SK-N-SH (cell line): ENCODE measurements around the gene ROBO1. TPM values are rescaled to one million over a fixed set of nuclear protein-coding genes. Genes with fewer than 3 reads are reported as not detected.
A peak's percentile ranks its signal among the peaks of the same experiment; 100 is the strongest.

Experiments
- CTCF ChIA-PET: fragments of 300-600, 350-600 bp; formaldehyde crosslinking; extraction: SDS; loops from one replicate; lab custom pipeline; 2021; lab: Yijun Ruan, JAX
- POLR2A ChIA-PET: fragments of 350-600 bp; sonication (Branson Sonifier 250); formaldehyde crosslinking; extraction: SDS; loops from one replicate; lab custom pipeline; 2020; ENCODE audit warnings: antibody characterized with exemption, inconsistent platforms; lab: Yijun Ruan, JAX
- DNase-seq: peaks from one replicate; pipeline ENCODE4 v3.0.0; 2012
- H2AFZ ChIP-seq: fragments of 200-600 bp; sonication (generic); 2 replicates; pipeline ENCODE4 v1.8.1; 2016; ENCODE audit warnings: antibody characterized with exemption, mild to moderate bottlenecking, low read depth
- H3F3A ChIP-seq: fragments of 200-600 bp; sonication (generic); replicated peaks from 2 replicates; pipeline ENCODE3; 2016; ENCODE audit warnings: antibody characterized with exemption, mild to moderate bottlenecking; ENCODE audit not compliant: insufficient read depth
- H3K27ac ChIP-seq, 2 experiments: fragments of 200-500 bp in 1 of 2; fragments of 200-600 bp in 1 of 2; sonication (Bioruptor generic) in 1 of 2; sonication (generic), shearing (Covaris generic) in 1 of 2; 2 replicates each; pipeline versions ENCODE4 v1.5.1 to v1.6.1; 2014 to 2016; ENCODE audit warnings: low read depth in 2 of 2, inconsistent platforms in 1 of 2, low read length in 1 of 2, mild to moderate bottlenecking in 1 of 2, mixed read lengths in 1 of 2
- H3K27me3 ChIP-seq: fragments of 200-600 bp; sonication (generic), shearing (Covaris generic); 2 replicates; pipeline ENCODE4 v1.6.1; 2016; ENCODE audit warnings: mixed run types; ENCODE audit not compliant: insufficient read depth
- H3K36me3 ChIP-seq, 2 experiments: fragments of 200-500 bp in 1 of 2; fragments of 200-600 bp in 1 of 2; sonication (Bioruptor generic) in 1 of 2; sonication (generic) in 1 of 2; replicated peaks in 1 of 2; 2 replicates each; pipeline versions ENCODE3 to v1.5.1; 2014 to 2016; ENCODE audit warnings: low read length in 1 of 2, mild to moderate bottlenecking in 1 of 2; ENCODE audit not compliant: insufficient read depth in 2 of 2, control insufficient read depth in 1 of 2
- H3K4me1 ChIP-seq, 2 experiments: fragments of 200-500 bp in 1 of 2; fragments of 200-600 bp in 1 of 2; sonication (Bioruptor generic) in 1 of 2; sonication (generic), shearing (Covaris generic) in 1 of 2; 2 replicates each; pipeline versions ENCODE4 v1.5.1 to v1.6.1; 2014 to 2016; ENCODE audit warnings: low read depth in 1 of 2, low read length in 1 of 2, mixed run types in 1 of 2; ENCODE audit not compliant: insufficient read depth in 2 of 2, control insufficient read depth in 1 of 2
- H3K4me2 ChIP-seq: fragments of 200-600 bp; sonication (generic), shearing (Covaris generic); 2 replicates; pipeline ENCODE4 v1.6.1; 2017; ENCODE audit warnings: mixed run types
- H3K4me3 ChIP-seq, 2 experiments: fragments of 200-500 bp in 1 of 2; fragments of 200-600 bp in 1 of 2; sonication (Bioruptor generic) in 1 of 2; sonication (generic), shearing (Covaris generic) in 1 of 2; 2 replicates each; pipeline versions ENCODE4 v1.5.1 to v1.8.1; 2014 to 2016; ENCODE audit warnings: low read depth in 2 of 2, inconsistent platforms in 1 of 2, low read length in 1 of 2, mild to moderate bottlenecking in 1 of 2, mixed read lengths in 1 of 2, moderate library complexity in 1 of 2
- H3K79me2 ChIP-seq: fragments of 200-600 bp; sonication (generic); 2 replicates; pipeline ENCODE4 v1.8.1; 2017; ENCODE audit warnings: mild to moderate bottlenecking; ENCODE audit not compliant: insufficient read depth
- H3K9ac ChIP-seq: fragments of 200-600 bp; sonication (generic); 2 replicates; pipeline ENCODE4 v1.6.1; 2017; ENCODE audit warnings: mixed run types
- H3K9me2 ChIP-seq: fragments of 200-600 bp; sonication (generic); 2 replicates; pipeline ENCODE4 v1.6.1; 2017; ENCODE audit warnings: mixed run types
- H3K9me3 ChIP-seq: fragments of 200-600 bp; sonication (generic); 2 replicates; pipeline ENCODE4 v1.6.1; 2017; ENCODE audit warnings: mixed run types, mild to moderate bottlenecking, moderate library complexity
- H4K20me1 ChIP-seq: fragments of 200-600 bp; sonication (generic); 2 replicates; pipeline ENCODE4 v1.6.1; 2017; ENCODE audit warnings: mild to moderate bottlenecking, mixed run types; ENCODE audit not compliant: insufficient read depth
- EP300 ChIP-seq, 2 experiments: IDR thresholded peaks; 2 replicates each; pipeline versions ENCODE4 v1.4.0 to v1.6.1; 2012; ENCODE audit warnings: borderline replicate concordance in 1 of 2, low read depth in 1 of 2, low read length in 1 of 2
- FOXJ3 ChIP-seq: sonication (generic); formaldehyde crosslinking; IDR thresholded peaks from 2 replicates; pipeline ENCODE4 v1.5.1; 2020; ENCODE audit warnings: mild to moderate bottlenecking, missing genetic modification reagents
- FOXM1 ChIP-seq: IDR thresholded peaks from 2 replicates; pipeline ENCODE4 v1.4.0; 2012; ENCODE audit warnings: low read depth, mild to moderate bottlenecking
- GABPA ChIP-seq: IDR thresholded peaks from 2 replicates; pipeline ENCODE4 v1.4.0; 2012; ENCODE audit warnings: low read depth, mild to moderate bottlenecking
- IRF3 ChIP-seq: fragments of 150-350 bp; IDR thresholded peaks from 2 replicates; pipeline ENCODE4 v1.6.1; 2016; ENCODE audit warnings: mild to moderate bottlenecking, low read depth, low read length
- POLR2AphosphoS5 ChIP-seq: IDR thresholded peaks from 2 replicates; pipeline ENCODE4 v1.6.1; 2012; ENCODE audit warnings: low read depth, low read length
- RAD21 ChIP-seq: IDR thresholded peaks from 2 replicates; pipeline ENCODE4 v1.6.1; 2012; ENCODE audit warnings: mild to moderate bottlenecking, low read length
- RXRA ChIP-seq: IDR thresholded peaks from 2 replicates; pipeline ENCODE4 v1.4.0; 2012; ENCODE audit warnings: low read depth, mild to moderate bottlenecking, borderline replicate concordance
- SIN3A ChIP-seq: IDR thresholded peaks from 2 replicates; pipeline ENCODE4 v1.6.1; 2012; ENCODE audit warnings: low read depth, mild to moderate bottlenecking, low read length, moderate library complexity, borderline replicate concordance
- TEAD4 ChIP-seq: IDR thresholded peaks from 2 replicates; pipeline ENCODE4 v1.4.0; 2012; ENCODE audit warnings: mild to moderate bottlenecking, borderline replicate concordance; ENCODE audit not compliant: insufficient read depth
- USF2 ChIP-seq: fragments of 150-350 bp; IDR thresholded peaks from 2 replicates; pipeline ENCODE4 v1.6.1; 2017; ENCODE audit warnings: antibody characterized with exemption, low read length, low read depth, borderline replicate concordance
- YY1 ChIP-seq: IDR thresholded peaks from 2 replicates; pipeline ENCODE4 v1.4.0; 2012; ENCODE audit warnings: low read depth, mild to moderate bottlenecking
- WGBS: methylation state at CpG from one replicate; pipeline ENCODE4 v1.1.6; 2017; ENCODE audit warnings: low lambda C conversion rate; 5-methylcytosine and 5-hydroxymethylcytosine counted together
- polyA plus RNA-seq, 3 experiments: library from polyadenylated mRNA; depleted of rRNA; stranded (reverse); fragments of >200 nt; gene quantifications; 2 replicates each; pipeline ENCODE4 v1.2.3, GENCODE V29; 2012

Gene ROBO1
- polyA plus RNA-seq, 1 of the 3 experiments (the other 2 are of a cell fraction): 22.7 TPM

GRCh38 chr3:78881501-78881900, 886.3 kb downstream of the ROBO1 start:
- no peak for DNase-seq
- peaks cover 5% of the 10 kb centered on the region for H3F3A ChIP-seq

GRCh38 chr3:78880603-78881461, 887.0 kb downstream of the ROBO1 start:
- no peak for DNase-seq
- no peaks in the 10 kb centered on the region for H3K27me3 ChIP-seq

More at GRCh38 chr3:78881501-78881900, 886.3 kb downstream of the ROBO1 start:
- no peaks in the 10 kb centered on the region for H3K27me3 ChIP-seq
- no peak overlapping the region for H3K9ac ChIP-seq
- no peak overlapping the region for H3K4me3 ChIP-seq
- peaks cover 38% of the 10 kb centered on the region for H3K79me2 ChIP-seq
- CTCF ChIA-PET: no interaction called here
- H3K4me1 ChIP-seq: peaks cover 3 to 14% of the 10 kb centered on the region in 2 experiments; a peak in 3 of 4 replicates
- H3K9me3 ChIP-seq: no peaks in the 10 kb centered on the region
- no peaks in the 10 kb centered on the region for H4K20me1 ChIP-seq
- no peak overlapping the region for H2AFZ ChIP-seq
- H3K4me2 ChIP-seq: no peak overlapping the region
- TF ChIP-seq RXRA (no peak), IRF3 (no peak)
- TF ChIP-seq, all 33 proteins: peak for 0
- Histone ChIP-seq H3K36me3 (no peaks in the 10 kb centered on the region), H3K9me2 (no peaks in the 10 kb centered on the region), H3K27ac (peak overlapping the region in 1 of 2 experiments; percentile 18; a peak in 1 of 4 replicates)
- POLR2A ChIA-PET: no interaction called here
- WGBS: 61% methylated on average over 2 of the region's 2 CpGs

More at GRCh38 chr3:78880603-78881461, 887.0 kb downstream of the ROBO1 start:
- Histone ChIP-seq H3K4me2 (no peak overlapping the region), H3K4me3 (no peak overlapping the region), H3K9ac (no peak overlapping the region), H2AFZ (no peak overlapping the region), H3K36me3 (no peaks in the 10 kb centered on the region), H3K27ac (peak overlapping the region; percentile 18 to 62; a peak in 3 of 4 replicates), H3K79me2 (peaks cover 38% of the 10 kb centered on the region), H3K4me1 (peaks cover 3 to 20% of the 10 kb centered on the region in 2 experiments; a peak in 3 of 4 replicates), H3K9me3 (no peaks in the 10 kb centered on the region), H4K20me1 (no peaks in the 10 kb centered on the region)
- CTCF ChIA-PET: no interaction called here
- TF ChIP-seq YY1 (no peak), GABPA (no peak), RAD21 (no peak), EP300 (IDR thresholded peaks at IDR 0.05; ENCODE audit: borderline replicate concordance in 1 of 2, low read depth in 1 of 2, low read length in 1 of 2) (no peak), TEAD4 (no peak), FOXM1 (no peak), RXRA (no peak), USF2 (no peak), FOXJ3 (CRISPR knock-in tag) (no peak), POLR2AphosphoS5 (no peak), SIN3A (no peak)
- TF ChIP-seq, all 33 proteins: peak for 0
- peaks cover 11% of the 10 kb centered on the region for H3F3A ChIP-seq
- WGBS: 93% methylated on average over 8 of the region's 8 CpGs
- POLR2A ChIA-PET: no interaction called here
- no peaks in the 10 kb centered on the region for H3K9me2 ChIP-seq
